ENCODE data around the gene MMEL1.
"Not testable (repeated sequence)": the region's sequence is repeated elsewhere in the genome, so short reads cannot be mapped to it uniquely, and the experiment has no call there.

MMEL1 gene

GRCh38 chr1:2573250-2573920 lies 59.4 kb downstream of the MMEL1 start:
- no peak for DNase-seq (ENCODE audit: low spot score)

GRCh38 chr1:2571348-2571747 lies 61.5 kb downstream of the MMEL1 start:
- no peak for DNase-seq (ENCODE audit: low spot score)

- DNase-seq (ENCODE audit: low spot score): no peak
Observed at GRCh38 chr1:2570332-2570731, 62.5 kb downstream of the MMEL1 start.

- DNase-seq (ENCODE audit: low spot score): not testable (repeated sequence)
Observed at GRCh38 chr1:2569703-2570102, 63.1 kb downstream of the MMEL1 start.

- DNase-seq (ENCODE audit: low spot score): no peak
Observed at GRCh38 chr1:2569060-2569459, 63.8 kb downstream of the MMEL1 start.

GRCh38 chr1:2568187-2568816 lies 64.5 kb downstream of the MMEL1 start:
- DNase-seq (ENCODE audit: low spot score): not testable (repeated sequence)

- DNase-seq (ENCODE audit: low spot score): no peak
Observed at GRCh38 chr1:2567083-2567679, 65.6 kb downstream of the MMEL1 start.

GRCh38 chr1:2566101-2567045 lies 66.4 kb downstream of the MMEL1 start:
- DNase-seq (ENCODE audit: low spot score): no peak

- DNase-seq (ENCODE audit: low spot score): no peak
Observed at GRCh38 chr1:2564815-2565374, 67.9 kb downstream of the MMEL1 start.

GRCh38 chr1:2564006-2564814 lies 68.6 kb downstream of the MMEL1 start:
- no peak for DNase-seq (ENCODE audit: low spot score)

- no peak for DNase-seq (ENCODE audit: low spot score)
Observed at GRCh38 chr1:2563205-2563604, 69.6 kb downstream of the MMEL1 start.

GRCh38 chr1:2561898-2562895 lies 70.6 kb downstream of the MMEL1 start:
- DNase-seq (ENCODE audit: low spot score): no peak

GRCh38 chr1:2561446-2561845 lies 71.4 kb downstream of the MMEL1 start:
- no peak for DNase-seq (ENCODE audit: low spot score)

- DNase-seq (ENCODE audit: low spot score): no peak
Observed at GRCh38 chr1:2560299-2561073, 72.3 kb downstream of the MMEL1 start.

- DNase-seq (ENCODE audit: low spot score): no peak
Observed at GRCh38 chr1:2559509-2560298, 73.1 kb downstream of the MMEL1 start.

GRCh38 chr1:2558861-2559260 lies 74.0 kb downstream of the MMEL1 start:
- no peak for DNase-seq (ENCODE audit: low spot score)

- no peak for DNase-seq (ENCODE audit: low spot score)
Observed at GRCh38 chr1:2558420-2558819, 74.4 kb downstream of the MMEL1 start.

All from HuH-7.5 (cell line).